ENCODE measurements around the gene LRRC55.
A peak's percentile ranks its signal among the peaks of the same experiment; 100 is the strongest.

The LRRC55 gene

DNA sequence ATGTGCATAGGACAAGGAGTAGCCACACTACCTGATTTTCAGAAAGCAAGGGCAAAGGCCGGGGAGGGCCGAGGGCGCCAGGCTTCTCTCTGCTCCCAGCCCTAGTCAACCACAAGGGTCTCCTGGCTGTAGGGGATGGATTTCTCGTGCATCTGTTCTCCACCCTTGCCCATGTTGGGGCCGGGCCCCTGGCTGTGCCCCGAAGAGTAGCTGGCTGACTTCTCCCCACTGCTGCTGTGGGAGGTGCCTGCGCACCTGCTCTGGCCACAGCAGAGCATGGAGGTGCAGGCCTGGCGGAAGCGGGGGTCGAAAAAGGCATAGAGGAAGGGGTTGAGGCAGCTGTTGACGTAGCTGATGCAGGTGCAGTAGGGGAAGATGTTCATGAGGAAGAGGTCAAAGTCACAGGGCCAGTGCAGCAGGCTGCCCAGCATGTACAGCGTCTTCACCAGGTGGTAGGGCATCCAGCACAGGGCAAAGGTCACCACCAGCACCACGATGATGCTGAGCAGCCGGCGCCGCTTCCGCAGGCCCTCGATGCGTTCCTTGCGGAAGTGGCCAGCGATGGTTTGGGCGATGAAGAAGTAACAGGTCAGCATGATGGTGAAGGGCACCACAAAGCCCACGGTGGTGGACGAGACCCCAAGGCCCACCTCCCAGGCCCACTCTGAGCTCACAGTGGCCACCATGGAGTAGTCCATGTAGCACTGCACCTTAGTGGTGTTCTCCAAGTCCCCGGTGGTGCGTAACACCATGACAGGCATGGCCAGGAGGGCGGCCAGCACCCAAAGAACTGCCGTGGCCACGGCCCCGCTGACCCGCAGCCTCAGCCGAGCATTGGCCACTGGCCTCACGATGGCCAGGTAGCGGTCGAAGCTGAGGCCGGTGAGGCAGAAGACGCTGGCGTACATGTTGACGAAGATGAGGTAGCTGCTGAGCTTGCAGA, 54.3 kb downstream of the LRRC55 start:
- Histone ChIP-seq H3K27me3 (ENCODE audit: control insufficient read depth in 1 of 2, insufficient read depth in 2 of 2, low read length in 2 of 2) (peaks cover 0 to 19% of the 10 kb centered on the region in 2 donors), H3K9ac (ENCODE audit: low read length in 2 of 2) (no peak overlapping the region), H3K4me1 (ENCODE audit: control insufficient read depth, insufficient read depth, low read length) (peaks cover 3% of the 10 kb centered on the region), H3K9me3 (ENCODE audit: control insufficient read depth in 2 of 2, low read length in 2 of 2) (no peaks in the 10 kb centered on the region), H3K4me3 (ENCODE audit: low read length in 2 of 2) (no peak overlapping the region), H3K27ac (ENCODE audit: low read length) (no peak overlapping the region), H3K36me3 (ENCODE audit: control insufficient read depth in 2 of 2, insufficient read depth in 2 of 2, low read length in 2 of 2) (no peaks in the 10 kb centered on the region)

GRCh38 chr11:57237204-57237681, 55.5 kb downstream of the LRRC55 start, which contains the start of gene APLNR:
TSS of gene APLNR (minus strand) at chr11:57237250. CDS start at chr11:57237004, 246 bp downstream.
- no peaks in the 10 kb centered on the region for H3K9me3 ChIP-seq (ENCODE audit: control insufficient read depth in 2 of 2, low read length in 2 of 2)
- peak within 1 kb of the TSS in 1 of 2 donors; percentile 29 for H3K4me3 ChIP-seq (ENCODE audit: low read length in 2 of 2)
- no peak within 1 kb of the TSS for H3K9ac ChIP-seq (ENCODE audit: low read length in 2 of 2)
- H3K27me3 ChIP-seq (ENCODE audit: control insufficient read depth in 1 of 2, insufficient read depth in 2 of 2, low read length in 2 of 2) = peaks cover 0 to 19% of the 10 kb centered on the region in 2 donors
- H3K4me1 ChIP-seq (ENCODE audit: control insufficient read depth, insufficient read depth, low read length) = peaks cover 3% of the 10 kb centered on the region
- no peaks in the 10 kb centered on the region for H3K36me3 ChIP-seq (ENCODE audit: control insufficient read depth in 2 of 2, insufficient read depth in 2 of 2, low read length in 2 of 2)
- H3K27ac ChIP-seq (ENCODE audit: low read length) = no peak within 1 kb of the TSS

- Histone ChIP-seq H3K27ac (ENCODE audit: low read length) (no peak overlapping the region), H3K4me3 (ENCODE audit: low read length in 2 of 2) (no peak overlapping the region), H3K4me1 (ENCODE audit: control insufficient read depth, insufficient read depth, low read length) (peaks cover 3% of the 10 kb centered on the region), H3K9ac (ENCODE audit: low read length in 2 of 2) (no peak overlapping the region), H3K27me3 (ENCODE audit: control insufficient read depth in 1 of 2, insufficient read depth in 2 of 2, low read length in 2 of 2) (peaks cover 0 to 17% of the 10 kb centered on the region in 2 donors), H3K36me3 (ENCODE audit: control insufficient read depth in 2 of 2, insufficient read depth in 2 of 2, low read length in 2 of 2) (no peaks in the 10 kb centered on the region), H3K9me3 (ENCODE audit: control insufficient read depth in 2 of 2, low read length in 2 of 2) (no peaks in the 10 kb centered on the region)
Measured at GRCh38 chr11:57239348-57239747, 57.6 kb downstream of the LRRC55 start.

- no peak overlapping the region for H3K9ac ChIP-seq (ENCODE audit: low read length in 2 of 2)
- H3K36me3 ChIP-seq (ENCODE audit: control insufficient read depth in 2 of 2, insufficient read depth in 2 of 2, low read length in 2 of 2) = no peaks in the 10 kb centered on the region
- H3K27me3 ChIP-seq (ENCODE audit: control insufficient read depth in 1 of 2, insufficient read depth in 2 of 2, low read length in 2 of 2) = peaks cover 0 to 12% of the 10 kb centered on the region in 2 donors
- no peak overlapping the region for H3K4me3 ChIP-seq (ENCODE audit: low read length in 2 of 2)
- no peak overlapping the region for H3K27ac ChIP-seq (ENCODE audit: low read length)
- H3K9me3 ChIP-seq (ENCODE audit: control insufficient read depth in 2 of 2, low read length in 2 of 2) = no peaks in the 10 kb centered on the region
- H3K4me1 ChIP-seq (ENCODE audit: control insufficient read depth, insufficient read depth, low read length) = peaks cover 3% of the 10 kb centered on the region
Measured at GRCh38 chr11:57240007-57240406, 58.3 kb downstream of the LRRC55 start.

DNA sequence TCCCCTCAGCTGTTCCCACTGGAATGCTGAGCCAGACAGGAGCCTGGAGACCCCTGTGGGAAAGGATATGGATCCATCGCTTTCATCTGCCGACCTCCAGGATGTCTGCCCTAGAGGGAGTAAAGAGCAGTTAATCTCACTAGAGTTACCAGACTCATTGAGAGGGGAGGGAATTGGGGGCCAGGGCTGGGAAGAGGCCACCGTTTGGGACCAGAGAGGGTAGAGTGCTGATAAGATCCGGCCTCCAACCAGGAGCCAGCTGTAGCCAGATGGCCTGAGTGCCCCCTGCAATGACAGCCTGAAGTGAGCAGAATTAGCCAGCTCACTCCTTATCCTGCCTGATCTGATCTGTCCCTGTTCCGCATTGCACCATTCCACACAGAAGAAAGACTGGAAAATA, 59.0 kb downstream of the LRRC55 start:
- no peak overlapping the region for H3K4me3 ChIP-seq (ENCODE audit: low read length in 2 of 2)
- no peaks in the 10 kb centered on the region for H3K9me3 ChIP-seq (ENCODE audit: control insufficient read depth in 2 of 2, low read length in 2 of 2)
- no peak overlapping the region for H3K9ac ChIP-seq (ENCODE audit: low read length in 2 of 2)
- H3K36me3 ChIP-seq (ENCODE audit: control insufficient read depth in 2 of 2, insufficient read depth in 2 of 2, low read length in 2 of 2) = no peaks in the 10 kb centered on the region
- peaks cover 3% of the 10 kb centered on the region for H3K4me1 ChIP-seq (ENCODE audit: control insufficient read depth, insufficient read depth, low read length)
- H3K27ac ChIP-seq (ENCODE audit: low read length) = no peak overlapping the region
- H3K27me3 ChIP-seq (ENCODE audit: control insufficient read depth in 1 of 2, insufficient read depth in 2 of 2, low read length in 2 of 2) = peaks cover 0 to 8% of the 10 kb centered on the region in 2 donors

Data from stomach smooth muscle (tissue), 2 donors.